ENCODE measurements around the gene DNASE1L2.
"Not testable (repeated sequence)": the region's sequence is repeated elsewhere in the genome, so short reads cannot be mapped to it uniquely, and the experiment has no call there.

Gene DNASE1L2

DNA sequence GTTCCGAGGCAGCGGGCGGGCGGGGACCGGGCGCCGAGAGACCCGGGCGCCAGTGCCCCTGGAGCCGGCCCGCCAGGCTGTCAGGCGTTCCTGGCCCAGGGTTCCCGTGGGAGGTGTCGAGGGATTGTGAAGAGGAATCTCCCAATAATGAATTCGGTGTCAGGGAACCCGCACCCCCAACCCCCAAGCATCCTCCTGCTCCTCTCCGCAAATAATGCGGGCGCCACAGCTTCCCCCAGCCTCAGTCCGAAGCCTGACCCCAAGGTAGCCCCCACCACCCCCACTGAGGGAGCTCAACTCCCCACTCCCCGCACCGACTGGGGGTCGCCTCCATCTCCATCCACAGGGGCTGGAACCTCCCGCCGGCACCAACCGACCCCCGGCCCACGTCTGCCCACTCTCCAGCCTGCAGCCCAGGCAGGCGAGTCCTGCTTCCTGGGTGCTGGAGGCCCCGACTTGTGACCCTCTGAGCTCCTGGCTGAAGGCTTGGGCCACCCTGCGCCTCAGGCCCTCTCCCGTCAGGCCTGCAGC, 39.2 kb upstream of the DNASE1L2 start:
- no peaks in the 10 kb centered on the region for H3K9me3 Mint-ChIP-seq
- peaks cover 48 to 74% of the 10 kb centered on the region in 2 donors for H3K27me3 Mint-ChIP-seq
- H3K4me3 Mint-ChIP-seq = peak overlapping the region; percentile 74 to 81
- DNase-seq = no peak
- H3K36me3 Mint-ChIP-seq = no peaks in the 10 kb centered on the region
- H3K4me1 Mint-ChIP-seq = peaks cover 6 to 20% of the 10 kb centered on the region in 2 donors
- ATAC-seq (replicated peaks) = no peak
- no peak overlapping the region for H3K27ac Mint-ChIP-seq

DNA sequence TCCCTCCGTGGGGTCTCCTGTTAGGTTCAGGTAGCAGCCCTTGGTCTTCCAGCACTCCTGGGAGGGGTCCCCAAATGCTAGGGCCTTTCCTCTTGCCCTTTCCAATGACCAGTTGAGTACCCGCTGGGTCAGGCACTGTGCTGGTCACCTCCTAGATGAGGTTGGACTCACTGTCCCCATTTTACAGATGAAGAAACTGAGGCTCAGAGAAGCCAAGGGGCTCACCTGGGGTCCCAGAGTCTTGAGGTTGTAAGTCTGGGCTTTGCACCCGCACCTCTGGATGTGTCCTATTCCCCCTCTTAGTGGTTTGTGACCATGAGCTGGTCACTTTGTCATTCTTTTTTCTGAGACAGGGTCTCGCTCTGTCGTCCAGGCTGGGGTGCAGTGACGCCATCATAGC, 38.5 kb upstream of the DNASE1L2 start:
- Mint-ChIP-seq H3K4me3 (no peak overlapping the region), H3K27ac (no peak overlapping the region), H3K9me3 (no peaks in the 10 kb centered on the region), H3K27me3 (peaks cover 42 to 73% of the 10 kb centered on the region in 2 donors), H3K36me3 (no peaks in the 10 kb centered on the region), H3K4me1 (peaks cover 6 to 20% of the 10 kb centered on the region in 2 donors)
- ATAC-seq (replicated peaks) (no peak), DNase-seq (no peak)

DNA sequence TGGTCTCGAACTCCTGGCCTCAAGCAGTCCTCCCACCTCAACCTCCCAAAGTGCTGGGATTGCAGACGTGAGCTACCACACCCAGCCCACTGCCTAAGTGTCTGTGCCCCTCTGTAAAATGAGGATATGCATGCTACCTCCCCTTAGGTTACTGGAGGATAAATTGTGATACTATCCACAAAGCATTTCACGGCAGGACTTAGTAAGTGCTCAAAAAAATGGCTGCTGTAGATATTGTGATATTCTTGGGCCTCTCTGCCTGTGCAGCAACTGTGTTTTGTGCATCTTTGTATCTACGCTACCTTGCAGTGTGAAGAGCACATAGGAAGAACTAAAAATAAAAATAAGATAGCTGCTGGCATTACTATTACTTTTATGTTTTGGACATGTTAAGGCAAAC, 38.0 kb upstream of the DNASE1L2 start:
- ATAC-seq (replicated peaks) (no peak), DNase-seq (no peak)
- Mint-ChIP-seq H3K4me3 (no peak overlapping the region), H3K36me3 (no peaks in the 10 kb centered on the region), H3K27me3 (peaks cover 41 to 68% of the 10 kb centered on the region in 2 donors), H3K9me3 (no peaks in the 10 kb centered on the region), H3K4me1 (peaks cover 6 to 20% of the 10 kb centered on the region in 2 donors), H3K27ac (no peak overlapping the region)

DNA sequence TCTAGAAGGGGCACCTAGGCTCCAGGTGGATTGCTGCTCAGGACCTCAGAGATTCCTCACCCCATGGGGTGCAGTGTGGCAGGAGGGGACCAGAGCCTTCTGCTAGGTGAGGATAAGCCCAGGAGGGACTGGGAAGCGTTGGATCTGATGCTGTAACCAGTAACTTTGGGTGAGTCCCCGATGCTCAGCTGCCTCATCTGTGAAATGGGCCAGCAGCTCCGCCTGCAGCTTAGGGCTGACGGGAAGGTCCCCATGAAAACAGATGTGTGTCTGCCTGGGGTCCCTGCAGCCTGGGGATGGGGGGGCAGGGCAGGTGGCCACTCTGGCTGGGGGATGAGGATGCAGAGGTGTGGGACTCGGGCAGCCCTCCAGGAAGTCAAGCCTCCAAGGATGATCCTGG, 37.1 kb upstream of the DNASE1L2 start:
- no peaks in the 10 kb centered on the region for H3K9me3 Mint-ChIP-seq
- ATAC-seq (replicated peaks) (no peak), DNase-seq (no peak)
- no peak overlapping the region for H3K4me3 Mint-ChIP-seq
- H3K36me3 Mint-ChIP-seq = peaks cover 0 to 3% of the 10 kb centered on the region in 2 donors
- H3K27ac Mint-ChIP-seq = no peak overlapping the region
- peaks cover 33 to 60% of the 10 kb centered on the region in 2 donors for H3K27me3 Mint-ChIP-seq
- peaks cover 9 to 20% of the 10 kb centered on the region in 2 donors for H3K4me1 Mint-ChIP-seq

DNA sequence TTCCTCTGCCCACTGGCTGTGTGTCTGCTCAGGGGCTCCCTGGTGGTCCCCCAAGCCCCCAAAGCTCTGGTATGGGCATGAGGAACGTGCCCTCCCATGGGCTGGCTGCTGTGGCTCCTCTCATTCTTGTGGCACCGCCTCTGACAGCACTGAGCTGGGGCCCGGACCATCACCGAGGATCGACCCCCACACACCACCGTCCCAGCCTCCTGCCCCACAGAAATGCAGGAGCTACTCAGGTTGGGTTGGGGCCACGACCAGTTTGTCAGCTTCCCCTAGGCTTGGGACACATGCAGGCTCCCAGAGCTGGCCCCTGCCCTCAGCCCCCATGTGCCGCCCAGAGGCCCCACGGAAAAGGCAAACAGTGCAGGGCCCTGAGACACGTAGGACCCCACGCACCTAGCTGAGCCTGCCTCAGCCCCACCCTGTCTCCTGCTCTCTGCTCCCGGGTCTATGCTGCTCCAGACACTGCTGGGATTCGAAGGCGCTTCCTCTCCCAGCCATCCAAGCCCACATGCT, 36.6 kb upstream of the DNASE1L2 start:
- H3K4me3 Mint-ChIP-seq = no peak overlapping the region
- no peak for ATAC-seq (replicated peaks)
- H3K27me3 Mint-ChIP-seq = peaks cover 31 to 54% of the 10 kb centered on the region in 2 donors
- H3K9me3 Mint-ChIP-seq = no peaks in the 10 kb centered on the region
- DNase-seq = no peak
- H3K36me3 Mint-ChIP-seq = peaks cover 0 to 3% of the 10 kb centered on the region in 2 donors
- no peak overlapping the region for H3K27ac Mint-ChIP-seq
- peaks cover 14 to 22% of the 10 kb centered on the region in 2 donors for H3K4me1 Mint-ChIP-seq

DNA sequence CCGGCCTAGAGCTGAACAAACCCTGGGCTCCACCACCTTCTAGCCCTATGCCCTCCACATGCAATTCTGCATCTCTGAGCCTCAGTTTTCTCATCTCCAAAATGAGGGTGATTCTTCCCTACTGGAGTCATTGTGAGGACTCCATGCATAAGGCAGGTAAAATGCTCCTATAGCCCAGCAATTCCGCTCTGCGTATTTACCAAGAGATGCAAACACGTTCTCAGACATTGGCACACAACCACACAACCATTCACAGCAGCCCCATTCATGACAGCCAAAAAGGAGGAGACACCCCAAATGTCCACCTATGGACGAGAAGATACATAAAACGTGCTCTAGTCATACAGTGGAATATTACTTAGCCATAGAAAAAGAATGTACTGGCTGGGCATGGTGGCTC, 35.9 kb upstream of the DNASE1L2 start:
- Mint-ChIP-seq H3K9me3 (no peaks in the 10 kb centered on the region), H3K4me3 (no peak overlapping the region), H3K36me3 (peaks cover 0 to 3% of the 10 kb centered on the region in 2 donors), H3K27me3 (peaks cover 24 to 48% of the 10 kb centered on the region in 2 donors), H3K4me1 (peaks cover 8 to 17% of the 10 kb centered on the region in 2 donors), H3K27ac (no peak overlapping the region)
- DNase-seq (no peak), ATAC-seq (replicated peaks) (no peak)

DNA sequence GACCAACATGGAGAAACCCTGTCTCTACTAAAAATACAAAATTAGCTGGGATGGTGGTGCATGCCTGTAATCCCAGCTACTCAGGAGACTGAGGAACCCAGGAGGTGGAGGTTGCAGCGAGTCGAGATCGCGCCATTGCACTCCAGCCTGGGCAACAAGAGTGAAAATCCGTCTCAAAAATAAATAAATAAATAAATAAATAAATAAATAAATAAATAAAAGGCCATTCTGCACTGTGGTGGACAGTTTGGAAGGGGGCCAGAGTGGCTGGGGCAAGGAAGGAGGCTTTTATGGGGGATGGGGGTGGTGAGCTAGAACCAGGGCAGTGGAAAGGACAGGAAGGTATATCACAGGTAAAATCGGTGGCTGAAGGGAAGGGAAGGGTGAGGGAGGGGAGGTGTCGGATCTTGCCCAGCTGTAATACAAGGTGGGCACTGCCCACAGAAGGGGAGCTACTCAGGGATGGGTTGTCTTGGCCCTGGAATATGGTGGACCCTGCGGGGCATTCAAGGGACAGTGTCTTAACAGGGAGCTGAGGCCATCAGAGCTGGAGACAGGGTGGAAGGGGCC, 33.0 kb upstream of the DNASE1L2 start:
- Mint-ChIP-seq H3K36me3 (peaks cover 14 to 19% of the 10 kb centered on the region in 2 donors), H3K27me3 (peaks cover 13 to 30% of the 10 kb centered on the region in 2 donors), H3K4me3 (peak overlapping the region; percentile 51 to 53), H3K4me1 (peaks cover 21 to 31% of the 10 kb centered on the region in 2 donors)
- not testable (repeated sequence) for DNase-seq; H3K9me3 Mint-ChIP-seq; H3K27ac Mint-ChIP-seq; ATAC-seq (replicated peaks)

DNA sequence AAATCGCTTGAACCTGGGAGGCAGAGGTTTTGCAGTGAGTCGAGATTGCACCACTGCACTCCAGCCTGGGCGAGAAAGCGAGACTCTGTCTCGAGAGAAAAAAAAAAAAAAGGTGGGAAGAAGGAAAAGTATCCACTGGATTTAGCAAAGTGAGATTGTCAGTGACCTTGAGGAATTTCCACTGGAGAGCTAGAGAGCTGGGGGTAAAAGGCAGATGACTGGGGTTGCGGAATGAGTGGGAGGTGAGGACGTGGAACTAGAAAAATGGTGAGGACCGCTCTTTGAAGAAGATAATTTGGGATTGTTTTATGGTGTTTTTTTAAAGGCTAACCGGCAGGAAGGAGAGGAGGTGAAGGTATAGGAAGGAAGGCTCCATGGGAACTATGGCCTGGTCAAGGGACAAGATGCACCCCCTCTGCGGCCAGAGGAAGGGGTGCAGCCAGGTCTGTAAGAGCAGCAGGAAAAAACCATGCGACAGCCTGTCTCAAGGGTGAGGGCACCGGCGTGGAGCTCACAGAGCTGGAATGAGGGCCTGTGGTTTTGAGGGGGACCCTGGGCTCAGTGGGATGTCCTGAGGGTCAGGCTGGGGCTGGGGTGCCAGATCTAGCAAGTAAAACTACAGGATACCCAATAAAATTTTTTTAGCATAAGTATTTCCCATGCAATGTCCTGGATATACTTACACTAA, 31.7 kb upstream of the DNASE1L2 start:
- peak overlapping the region; percentile 90 for H3K27ac Mint-ChIP-seq
- peak; percentile 2 for ATAC-seq (replicated peaks)
- DNase-seq = no peak

DNA sequence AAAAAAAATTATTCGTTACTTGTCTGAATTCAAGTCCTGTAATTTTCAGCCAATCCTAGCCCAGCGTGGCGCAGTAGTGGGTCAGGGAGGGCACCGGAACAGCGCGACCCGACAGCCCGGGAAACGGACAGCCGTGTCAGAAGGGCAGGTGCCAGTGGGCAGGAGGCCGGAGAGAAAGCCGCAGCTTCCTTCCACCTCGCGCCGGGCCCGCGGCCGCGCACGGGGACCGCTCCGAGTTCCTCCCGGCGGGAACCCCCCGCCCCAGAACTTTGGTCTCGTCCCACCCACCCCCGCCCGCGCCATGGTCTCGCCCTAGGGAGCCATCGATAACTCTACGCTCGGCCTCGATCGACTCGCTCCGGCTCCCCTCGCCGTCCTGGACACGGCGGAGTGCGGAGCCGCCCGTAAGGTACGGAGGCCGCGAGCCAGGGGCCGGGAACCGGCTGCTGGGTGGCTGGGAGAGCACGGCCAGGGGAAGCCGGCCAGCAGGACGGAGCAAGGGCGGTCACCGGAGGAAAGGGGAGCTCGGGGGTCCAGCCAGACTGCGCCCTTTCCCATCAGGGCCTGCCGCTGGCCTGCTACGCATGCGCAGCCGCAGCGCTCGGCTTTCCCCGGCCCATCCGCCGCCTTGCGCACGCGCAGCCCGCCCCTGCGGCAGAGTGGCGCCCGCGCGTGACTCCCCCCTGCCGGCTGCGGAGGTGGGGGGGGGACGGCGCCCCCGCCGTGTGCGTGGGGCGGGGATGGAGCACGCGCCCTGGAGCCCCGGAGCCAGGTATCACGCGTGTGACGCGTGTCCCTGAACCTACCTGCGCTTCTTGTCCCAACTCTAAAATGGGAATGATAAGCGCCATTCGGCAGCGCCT, 30.9 kb upstream of the DNASE1L2 start, which contains the start of gene MLST8:
MLST8 (plus strand) TSS at position 351 of the 863 bp plus-strand sequence. CDS start 632 bp downstream, outside the sequence.
- H3K27me3 Mint-ChIP-seq = peaks cover 0 to 12% of the 10 kb centered on the region in 2 donors
- H3K9me3 Mint-ChIP-seq = no peaks in the 10 kb centered on the region
- peak within 1 kb of the TSS; percentile 96 for H3K27ac Mint-ChIP-seq
- DNase-seq (peak; percentile 87), ATAC-seq (replicated peaks) (peak; percentile 77 to 80)
- H3K4me1 Mint-ChIP-seq = peaks cover 23 to 37% of the 10 kb centered on the region in 2 donors
- peak within 1 kb of the TSS; percentile 82 to 91 for H3K4me3 Mint-ChIP-seq
- peaks cover 25 to 27% of the 10 kb centered on the region in 2 donors for H3K36me3 Mint-ChIP-seq

More for the DNA sequence above, 31.7 kb upstream of the DNASE1L2 start:
- H3K4me3 Mint-ChIP-seq = peak overlapping the region; percentile 79 to 91
- peaks cover 21 to 35% of the 10 kb centered on the region in 2 donors for H3K4me1 Mint-ChIP-seq
- H3K9me3 Mint-ChIP-seq = no peaks in the 10 kb centered on the region
- H3K36me3 Mint-ChIP-seq = peaks cover 24 to 25% of the 10 kb centered on the region in 2 donors
- peaks cover 5 to 20% of the 10 kb centered on the region in 2 donors for H3K27me3 Mint-ChIP-seq

DNA sequence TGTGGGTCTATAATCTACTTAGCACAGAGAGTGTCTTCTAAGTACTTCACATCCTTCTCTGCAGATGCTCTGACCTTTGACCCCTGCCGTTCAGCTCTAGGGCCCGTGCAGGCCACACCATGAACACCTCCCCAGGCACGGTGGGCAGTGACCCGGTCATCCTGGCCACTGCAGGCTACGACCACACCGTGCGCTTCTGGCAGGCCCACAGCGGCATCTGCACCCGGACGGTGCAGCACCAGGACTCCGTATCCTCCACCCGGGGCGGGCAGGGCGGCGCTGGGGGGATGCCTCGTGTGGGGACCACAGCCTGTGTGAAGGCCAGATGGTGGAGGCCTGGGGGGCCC, 30.3 kb upstream of the DNASE1L2 start:
- no peaks in the 10 kb centered on the region for H3K9me3 Mint-ChIP-seq
- peak overlapping the region; percentile 88 for H3K27ac Mint-ChIP-seq
- peaks cover 24 to 40% of the 10 kb centered on the region in 2 donors for H3K4me1 Mint-ChIP-seq
- peak overlapping the region; percentile 82 to 91 for H3K4me3 Mint-ChIP-seq
- no peak for DNase-seq
- H3K27me3 Mint-ChIP-seq = peaks cover 0 to 12% of the 10 kb centered on the region in 2 donors
- ATAC-seq (replicated peaks) = peak in 1 of 2 donors; percentile 39
- H3K36me3 Mint-ChIP-seq = peaks cover 27 to 29% of the 10 kb centered on the region in 2 donors

DNA sequence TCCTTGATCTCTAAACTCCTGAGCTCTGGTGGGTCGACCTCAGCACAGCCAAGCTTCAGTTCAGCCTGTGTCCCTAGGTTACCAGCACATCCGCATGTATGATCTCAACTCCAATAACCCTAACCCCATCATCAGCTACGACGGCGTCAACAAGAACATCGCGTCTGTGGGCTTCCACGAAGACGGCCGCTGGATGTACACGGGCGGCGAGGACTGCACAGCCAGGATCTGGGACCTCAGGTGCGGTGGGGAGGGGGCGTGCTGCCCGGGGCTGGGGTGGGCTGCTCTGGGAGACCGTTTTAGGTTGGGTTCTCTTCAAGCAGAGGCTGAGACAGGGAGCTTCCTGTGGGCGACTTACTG, 29.8 kb upstream of the DNASE1L2 start:
- Mint-ChIP-seq H3K27me3 (peaks cover 0 to 12% of the 10 kb centered on the region in 2 donors), H3K36me3 (peaks cover 27 to 29% of the 10 kb centered on the region in 2 donors), H3K4me3 (peak overlapping the region; percentile 82 to 91), H3K4me1 (peaks cover 24 to 40% of the 10 kb centered on the region in 2 donors), H3K27ac (peak overlapping the region; percentile 88), H3K9me3 (no peaks in the 10 kb centered on the region)
- no peak for DNase-seq
- no peak for ATAC-seq (replicated peaks)

DNA sequence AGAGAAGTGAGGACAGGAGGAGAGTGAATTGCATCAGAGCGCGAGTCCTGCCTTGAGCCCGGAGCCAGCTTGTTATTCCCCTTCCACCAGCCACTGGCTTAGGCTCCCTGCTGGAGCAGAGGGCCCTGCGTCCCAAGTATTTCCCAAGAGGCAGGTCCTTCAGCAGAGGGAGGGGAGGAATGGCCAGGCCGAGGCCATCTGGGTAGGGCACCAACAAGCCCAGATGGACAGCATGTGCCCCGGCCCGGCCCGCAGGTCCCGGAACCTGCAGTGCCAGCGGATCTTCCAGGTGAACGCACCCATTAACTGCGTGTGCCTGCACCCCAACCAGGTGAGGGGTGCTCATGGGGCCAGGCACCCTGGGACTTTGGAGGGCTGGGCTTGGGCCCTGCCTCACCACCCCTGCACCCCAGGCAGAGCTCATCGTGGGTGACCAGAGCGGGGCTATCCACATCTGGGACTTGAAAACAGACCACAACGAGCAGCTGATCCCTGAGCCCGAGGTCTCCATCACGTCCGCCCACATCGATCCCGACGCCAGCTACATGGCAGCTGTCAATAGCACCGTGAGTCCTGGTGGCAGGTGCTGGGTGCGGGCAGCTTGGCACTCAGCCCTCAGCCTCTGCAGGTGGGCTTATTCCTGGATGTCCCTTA, 29.3 kb upstream of the DNASE1L2 start:
- ATAC-seq (replicated peaks) = no peak
- Mint-ChIP-seq H3K4me1 (peaks cover 27 to 44% of the 10 kb centered on the region in 2 donors), H3K27me3 (peaks cover 0 to 7% of the 10 kb centered on the region in 2 donors), H3K9me3 (no peaks in the 10 kb centered on the region), H3K4me3 (peak overlapping the region; percentile 82 to 91), H3K36me3 (peaks cover 30 to 33% of the 10 kb centered on the region in 2 donors), H3K27ac (peak overlapping the region; percentile 88)
- no peak for DNase-seq

DNA sequence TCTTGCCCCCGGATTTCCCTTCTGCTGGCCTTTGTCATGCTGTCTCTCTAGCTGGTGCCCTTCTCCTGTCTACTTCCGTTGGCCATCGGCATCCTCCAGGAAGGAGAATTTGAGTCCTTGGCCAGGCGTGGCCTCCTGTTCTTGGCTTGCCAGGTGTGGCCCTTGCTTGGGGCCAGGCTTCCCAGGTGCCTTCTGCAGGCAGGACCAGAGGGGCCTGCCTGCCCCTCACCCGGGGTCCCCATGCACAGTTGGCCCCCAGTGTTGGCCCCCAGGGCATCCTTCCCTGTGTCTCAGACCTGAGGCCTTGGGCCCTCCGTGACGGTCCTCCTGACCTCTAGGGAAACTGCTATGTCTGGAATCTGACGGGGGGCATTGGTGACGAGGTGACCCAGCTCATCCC, 28.4 kb upstream of the DNASE1L2 start:
- Mint-ChIP-seq H3K4me3 (peak overlapping the region; percentile 73 to 78), H3K27ac (peak overlapping the region; percentile 16), H3K36me3 (peaks cover 37 to 38% of the 10 kb centered on the region in 2 donors), H3K9me3 (no peaks in the 10 kb centered on the region), H3K4me1 (peaks cover 33 to 53% of the 10 kb centered on the region in 2 donors), H3K27me3 (no peaks in the 10 kb centered on the region)
- ATAC-seq (replicated peaks) (no peak), DNase-seq (no peak)

Measured in stimulated activated naive B cell treated with anti-CD40 and anti-IgM and Interleukin-4, amounts not matched to agents 10 μg/mL and 1 μg/mL and 100 μg/mL, for 72 hours (primary cell).